Measurements from ENCODE around the gene TMTC1. TPM values are rescaled to one million over a fixed set of nuclear protein-coding genes. Genes with fewer than 3 reads are reported as not detected.
A peak's percentile ranks its signal among the peaks of the same experiment; 100 is the strongest.

The TMTC1 gene
- total RNA-seq, 1 experiment from 2014 or later: 6.1 TPM

DNA sequence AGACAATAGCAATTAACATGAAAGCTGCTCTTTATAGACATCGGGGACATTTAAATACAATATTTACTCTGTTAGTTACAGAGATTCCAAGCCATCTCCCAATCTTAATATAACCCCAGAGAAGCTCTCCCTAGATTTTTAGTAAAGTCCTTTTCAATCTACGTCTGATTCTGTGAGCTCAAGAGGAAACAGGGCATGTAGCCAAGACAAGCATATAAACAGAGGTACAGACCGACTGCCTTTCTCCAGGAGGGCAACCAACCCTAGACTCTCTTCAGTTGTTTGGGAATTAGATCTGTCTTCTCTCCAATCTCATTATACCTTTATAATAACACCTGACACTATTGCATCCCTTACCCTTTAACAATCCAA lies 57.4 kb downstream of the TMTC1 start:
- peak; percentile 14 for DNase-seq (ENCODE audit: low spot score)
- intact Hi-C loops (cut with micrococcal nuclease; ENCODE audit: unreplicated experiment): no loop called here

DNA sequence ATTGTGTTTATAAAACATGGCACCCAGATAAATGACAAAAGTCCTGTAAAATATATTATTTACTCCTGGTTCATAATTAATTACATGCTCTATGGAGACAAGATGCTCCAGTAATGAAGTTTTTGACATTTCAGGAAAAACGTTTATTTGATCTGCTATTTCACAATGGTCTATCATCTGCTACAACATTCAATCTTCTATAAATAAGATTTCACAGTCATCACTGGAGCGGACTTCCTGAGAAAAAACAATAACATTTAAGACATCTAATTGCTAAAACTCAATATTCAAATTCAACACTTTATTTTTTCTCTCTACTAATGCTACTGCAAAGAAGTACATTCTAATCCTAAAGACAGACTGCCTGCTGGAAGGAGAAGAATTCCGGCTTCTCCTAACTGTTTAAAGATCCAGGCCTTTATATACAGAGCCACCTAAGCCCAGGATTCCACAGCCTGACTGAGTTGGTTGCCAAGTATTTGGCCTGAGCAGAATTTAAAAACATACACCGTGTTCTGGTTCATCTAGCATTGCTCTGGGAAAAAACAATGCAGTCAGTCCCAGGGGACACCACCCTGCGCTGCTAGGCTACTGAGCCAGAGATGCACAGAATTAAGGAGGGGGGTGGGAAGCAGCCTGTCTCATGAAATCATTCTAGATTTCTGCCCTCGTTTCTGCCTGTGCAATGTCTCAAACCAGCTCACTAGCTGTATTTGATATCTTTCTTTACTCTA lies 58.0 kb downstream of the TMTC1 start:
- H3K36me3 ChIP-seq (ENCODE audit: insufficient read depth, low read length, poor library complexity, severe bottlenecking): no peaks in the 10 kb centered on the region
- BruUV-seq (replicated peaks): no TSS peak
- H3K9me3 ChIP-seq (ENCODE audit: low read depth, low read length, poor library complexity, severe bottlenecking): no peaks in the 10 kb centered on the region
- peaks cover 15% of the 10 kb centered on the region for H3K4me1 ChIP-seq (ENCODE audit: insufficient read depth, low read length, poor library complexity, severe bottlenecking)
- H3K4me3 ChIP-seq (ENCODE audit: low read depth, low read length, poor library complexity, severe bottlenecking): no peak overlapping the region
- POLR2A ChIA-PET (ENCODE audit: low non-redundant PET): no interaction called here
- H3K27me3 ChIP-seq (replicated peaks; ENCODE audit: insufficient read depth, low read depth, low read length, poor library complexity): no peaks in the 10 kb centered on the region
- no peak overlapping the region for H3K27ac ChIP-seq (ENCODE audit: low read depth, low read length, poor library complexity, severe bottlenecking)
- intact Hi-C loops (cut with micrococcal nuclease; ENCODE audit: unreplicated experiment): no loop called here
- peak; percentile 39 for DNase-seq (ENCODE audit: low spot score)
- CTCF ChIA-PET: interaction anchor here (0.6 kb wide), 1 partner anchor 518 kb away, joined by 4 read pairs; no protein-coding TSS in a partner anchor
- no peak for TF ChIP-seq EZH2 (IDR thresholded peaks at IDR 0.05; ENCODE audit: borderline replicate concordance, low read depth, low read length, poor library complexity, severe bottlenecking)
- TF ChIP-seq, protein P1, sequence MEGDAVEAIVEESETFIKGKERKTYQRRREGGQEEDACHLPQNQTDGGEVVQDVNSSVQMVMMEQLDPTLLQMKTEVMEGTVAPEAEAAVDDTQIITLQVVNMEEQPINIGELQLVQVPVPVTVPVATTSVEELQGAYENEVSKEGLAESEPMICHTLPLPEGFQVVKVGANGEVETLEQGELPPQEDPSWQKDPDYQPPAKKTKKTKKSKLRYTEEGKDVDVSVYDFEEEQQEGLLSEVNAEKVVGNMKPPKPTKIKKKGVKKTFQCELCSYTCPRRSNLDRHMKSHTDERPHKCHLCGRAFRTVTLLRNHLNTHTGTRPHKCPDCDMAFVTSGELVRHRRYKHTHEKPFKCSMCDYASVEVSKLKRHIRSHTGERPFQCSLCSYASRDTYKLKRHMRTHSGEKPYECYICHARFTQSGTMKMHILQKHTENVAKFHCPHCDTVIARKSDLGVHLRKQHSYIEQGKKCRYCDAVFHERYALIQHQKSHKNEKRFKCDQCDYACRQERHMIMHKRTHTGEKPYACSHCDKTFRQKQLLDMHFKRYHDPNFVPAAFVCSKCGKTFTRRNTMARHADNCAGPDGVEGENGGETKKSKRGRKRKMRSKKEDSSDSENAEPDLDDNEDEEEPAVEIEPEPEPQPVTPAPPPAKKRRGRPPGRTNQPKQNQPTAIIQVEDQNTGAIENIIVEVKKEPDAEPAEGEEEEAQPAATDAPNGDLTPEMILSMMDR (conservative IDR thresholded peaks at IDR 0.05; ENCODE audit: low read depth, low read length): no peak

More for the DNA sequence above, 57.4 kb downstream of the TMTC1 start:
- TF ChIP-seq, protein P1 (conservative IDR thresholded peaks at IDR 0.05; ENCODE audit: low read depth, low read length): no peak
- TF ChIP-seq EZH2 (IDR thresholded peaks at IDR 0.05; ENCODE audit: borderline replicate concordance, low read depth, low read length, poor library complexity, severe bottlenecking): no peak
- no TSS peak for BruUV-seq (replicated peaks)
- H3K9me3 ChIP-seq (ENCODE audit: low read depth, low read length, poor library complexity, severe bottlenecking): no peaks in the 10 kb centered on the region
- H3K4me1 ChIP-seq (ENCODE audit: insufficient read depth, low read length, poor library complexity, severe bottlenecking): peaks cover 15% of the 10 kb centered on the region
- H3K4me3 ChIP-seq (ENCODE audit: low read depth, low read length, poor library complexity, severe bottlenecking): no peak overlapping the region
- H3K36me3 ChIP-seq (ENCODE audit: insufficient read depth, low read length, poor library complexity, severe bottlenecking): no peaks in the 10 kb centered on the region
- H3K27me3 ChIP-seq (replicated peaks; ENCODE audit: insufficient read depth, low read depth, low read length, poor library complexity): no peaks in the 10 kb centered on the region
- no peak overlapping the region for H3K27ac ChIP-seq (ENCODE audit: low read depth, low read length, poor library complexity, severe bottlenecking)
- POLR2A ChIA-PET (ENCODE audit: low non-redundant PET): no interaction called here
- CTCF ChIA-PET: no interaction called here

DNA sequence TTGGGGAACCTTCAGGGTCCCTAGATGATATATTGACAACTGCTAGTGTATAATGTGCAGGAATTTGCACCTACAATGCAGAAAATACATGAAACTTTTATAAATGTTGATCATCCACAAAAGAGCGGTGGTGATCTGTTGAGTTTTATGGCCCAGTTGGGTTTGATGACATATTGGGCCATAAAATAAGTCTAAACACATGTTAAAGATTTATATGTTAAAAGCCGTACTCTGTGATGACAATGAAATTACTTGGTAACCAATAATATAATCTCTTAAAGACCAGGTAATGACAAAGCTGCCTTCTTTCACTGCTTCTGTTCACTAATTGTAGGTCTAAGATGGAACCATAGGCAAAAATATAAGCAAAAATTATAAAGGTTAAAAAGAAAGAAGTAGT lies 61.6 kb downstream of the TMTC1 start:
- CTCF ChIA-PET: no interaction called here
- Histone ChIP-seq H3K36me3 (ENCODE audit: insufficient read depth, low read length, poor library complexity, severe bottlenecking) (no peaks in the 10 kb centered on the region), H3K27me3 (replicated peaks; ENCODE audit: insufficient read depth, low read depth, low read length, poor library complexity) (no peaks in the 10 kb centered on the region), H3K4me1 (ENCODE audit: insufficient read depth, low read length, poor library complexity, severe bottlenecking) (peaks cover 15% of the 10 kb centered on the region), H3K4me3 (ENCODE audit: low read depth, low read length, poor library complexity, severe bottlenecking) (no peak overlapping the region), H3K27ac (ENCODE audit: low read depth, low read length, poor library complexity, severe bottlenecking) (no peak overlapping the region), H3K9me3 (ENCODE audit: low read depth, low read length, poor library complexity, severe bottlenecking) (no peaks in the 10 kb centered on the region)
- DNase-seq (ENCODE audit: low spot score): no peak
- TF ChIP-seq, protein P1 (conservative IDR thresholded peaks at IDR 0.05; ENCODE audit: low read depth, low read length): no peak
- no peak for TF ChIP-seq EZH2 (IDR thresholded peaks at IDR 0.05; ENCODE audit: borderline replicate concordance, low read depth, low read length, poor library complexity, severe bottlenecking)
- intact Hi-C loops (cut with micrococcal nuclease; ENCODE audit: unreplicated experiment): no loop called here
- POLR2A ChIA-PET (ENCODE audit: low non-redundant PET): no interaction called here
- no TSS peak for BruUV-seq (replicated peaks)
